ENCODE data around the gene FAF1.

- TF ChIP-seq POLR2A (IDR thresholded peaks at IDR 0.05) (no peak), EP300 (IDR thresholded peaks at IDR 0.05) (no peak)
- TF ChIP-seq, protein P1, sequence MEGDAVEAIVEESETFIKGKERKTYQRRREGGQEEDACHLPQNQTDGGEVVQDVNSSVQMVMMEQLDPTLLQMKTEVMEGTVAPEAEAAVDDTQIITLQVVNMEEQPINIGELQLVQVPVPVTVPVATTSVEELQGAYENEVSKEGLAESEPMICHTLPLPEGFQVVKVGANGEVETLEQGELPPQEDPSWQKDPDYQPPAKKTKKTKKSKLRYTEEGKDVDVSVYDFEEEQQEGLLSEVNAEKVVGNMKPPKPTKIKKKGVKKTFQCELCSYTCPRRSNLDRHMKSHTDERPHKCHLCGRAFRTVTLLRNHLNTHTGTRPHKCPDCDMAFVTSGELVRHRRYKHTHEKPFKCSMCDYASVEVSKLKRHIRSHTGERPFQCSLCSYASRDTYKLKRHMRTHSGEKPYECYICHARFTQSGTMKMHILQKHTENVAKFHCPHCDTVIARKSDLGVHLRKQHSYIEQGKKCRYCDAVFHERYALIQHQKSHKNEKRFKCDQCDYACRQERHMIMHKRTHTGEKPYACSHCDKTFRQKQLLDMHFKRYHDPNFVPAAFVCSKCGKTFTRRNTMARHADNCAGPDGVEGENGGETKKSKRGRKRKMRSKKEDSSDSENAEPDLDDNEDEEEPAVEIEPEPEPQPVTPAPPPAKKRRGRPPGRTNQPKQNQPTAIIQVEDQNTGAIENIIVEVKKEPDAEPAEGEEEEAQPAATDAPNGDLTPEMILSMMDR (IDR thresholded peaks at IDR 0.05): no peak
These were observed 337.8 kb downstream of the FAF1 start for GRCh38 chr1:50622259-50622658.

All from ovary (tissue), 3 donors.